Neural cell (in vitro differentiated cells): Measurements from ENCODE around the gene PXMP2. TPM values are rescaled to one million over a fixed set of nuclear protein-coding genes. Genes with fewer than 3 reads are reported as not detected.

Experiments
- H2AFZ ChIP-seq: fragments of 200-600, 300-800 bp; sonication (generic), shearing (Covaris generic); 2 replicates; pipeline ENCODE4 v1.6.0; 2014; ENCODE audit warnings: low read depth, mild to moderate bottlenecking, antibody characterized with exemption, low read length, moderate library complexity
- H3F3A ChIP-seq: fragments of 200-600 bp; shearing (Covaris generic); 2 replicates; pipeline ENCODE4 v1.6.1; 2016; ENCODE audit warnings: mild to moderate bottlenecking, moderate library complexity, mixed read lengths, antibody characterized with exemption, low read length; ENCODE audit not compliant: insufficient read depth, poor library complexity, severe bottlenecking
- H3K27ac ChIP-seq: fragments of 200-600, 300-800 bp; sonication (generic), shearing (Covaris generic); 2 replicates; pipeline ENCODE4 v1.5.1; 2014; ENCODE audit warnings: mild to moderate bottlenecking, low read length, moderate library complexity
- H3K27me3 ChIP-seq: fragments of 300-800, 200-600 bp; sonication (generic), shearing (Covaris generic); 2 replicates; pipeline ENCODE4 v1.6.0; 2014; ENCODE audit warnings: mild to moderate bottlenecking, low read depth, low read length, moderate library complexity; ENCODE audit not compliant: insufficient read depth
- H3K36me3 ChIP-seq: fragments of 300-800, 200-600 bp; sonication (generic), shearing (Covaris generic); 2 replicates; pipeline ENCODE4 v1.5.1; 2014; ENCODE audit warnings: mild to moderate bottlenecking, antibody characterized with exemption, low read length, moderate library complexity; ENCODE audit not compliant: insufficient read depth
- H3K4me2 ChIP-seq: fragments of 300-800, 200-600 bp; sonication (generic), shearing (Covaris generic); 2 replicates; pipeline ENCODE4 v1.6.0; 2014; ENCODE audit warnings: mild to moderate bottlenecking, low read length
- H3K4me3 ChIP-seq: fragments of 300-800, 200-600 bp; sonication (generic), shearing (Covaris generic); 2 replicates; pipeline ENCODE4 v1.5.1; 2014; ENCODE audit warnings: mild to moderate bottlenecking, low read length, moderate library complexity
- H3K79me2 ChIP-seq: fragments of 200-600 bp; shearing (Covaris generic); replicated peaks from 2 replicates; pipeline ENCODE4 v1.6.0; 2014; ENCODE audit warnings: mild to moderate bottlenecking, low read length, moderate library complexity; ENCODE audit not compliant: insufficient read depth
- H3K9ac ChIP-seq: fragments of 300-800, 200-600 bp; sonication (generic), shearing (Covaris generic); 2 replicates; pipeline ENCODE4 v1.6.1; 2016; ENCODE audit warnings: mild to moderate bottlenecking, low read length, mixed read lengths
- H3K9me2 ChIP-seq: fragments of 200-600 bp; shearing (Covaris generic); 2 replicates; pipeline ENCODE4 v1.6.1; 2016; ENCODE audit warnings: mild to moderate bottlenecking, low read length, mixed read lengths; ENCODE audit not compliant: insufficient read depth
- H3K9me3 ChIP-seq: fragments of 200-600, 300-800 bp; sonication (generic), shearing (Covaris generic); 2 replicates; pipeline ENCODE4 v1.6.1; 2016; ENCODE audit warnings: mild to moderate bottlenecking, mixed run types, low read length, moderate library complexity, mixed read lengths
- H4K20me1 ChIP-seq: fragments of 200-600 bp; shearing (Covaris generic); 2 replicates; pipeline ENCODE4 v1.6.1; 2016; ENCODE audit warnings: mild to moderate bottlenecking, mixed run types; ENCODE audit not compliant: insufficient read depth
- EP300 ChIP-seq: fragments of 450-650 bp; conservative IDR thresholded peaks from 2 replicates; pipeline ENCODE4 v1.6.1; 2014; ENCODE audit warnings: antibody characterized with exemption, mild to moderate bottlenecking, moderate library complexity; ENCODE audit not compliant: poor library complexity, severe bottlenecking
- EZH2 ChIP-seq: fragments of 200-600, 300-800 bp; shearing (Covaris generic), sonication (generic); IDR thresholded peaks from 2 replicates; pipeline ENCODE4 v1.6.1; 2014; ENCODE audit warnings: antibody characterized with exemption, low read length, borderline replicate concordance, mild to moderate bottlenecking; ENCODE audit not compliant: insufficient read depth, poor library complexity, severe bottlenecking
- MXI1 ChIP-seq: fragments of 450-650 bp; conservative IDR thresholded peaks from 2 replicates; pipeline ENCODE4 v1.6.1; 2014; ENCODE audit warnings: antibody characterized with exemption, mild to moderate bottlenecking; ENCODE audit not compliant: poor library complexity, severe bottlenecking
- POLR2AphosphoS5 ChIP-seq: IDR thresholded peaks from 2 replicates; pipeline ENCODE4 v1.6.1; 2012
- RAD21 ChIP-seq: fragments of 450-650 bp; conservative IDR thresholded peaks from 2 replicates; pipeline ENCODE4 v1.6.1; 2014; ENCODE audit warnings: antibody characterized with exemption, mild to moderate bottlenecking, moderate library complexity
- SMC3 ChIP-seq: fragments of 450-650 bp; conservative IDR thresholded peaks from 2 replicates; pipeline ENCODE4 v1.6.1; 2014; ENCODE audit warnings: antibody characterized with exemption, mild to moderate bottlenecking, moderate library complexity; ENCODE audit not compliant: poor library complexity
- TAF1 ChIP-seq: IDR thresholded peaks from 2 replicates; pipeline ENCODE4 v1.6.1; 2012; ENCODE audit warnings: low read depth
- polyA plus RNA-seq: library from polyadenylated mRNA; depleted of rRNA; stranded (reverse); fragments of >200 nt; gene quantifications from 2 replicates; pipeline ENCODE4 v1.2.3, GENCODE V29; 2014
- TF ChIP-seq, protein P1 (sequence below): IDR thresholded peaks from 2 replicates; pipeline ENCODE4 v1.6.1; 2012; ENCODE audit warnings: borderline replicate concordance
- TF ChIP-seq, protein P2 (sequence below): fragments of 450-650 bp; IDR thresholded peaks from 2 replicates; pipeline ENCODE4 v1.5.1; 2014; ENCODE audit warnings: antibody characterized with exemption, mild to moderate bottlenecking, moderate library complexity; ENCODE audit not compliant: poor library complexity, severe bottlenecking

Gene PXMP2
- polyA plus RNA-seq, 1 donor from 2014 or later: 95.8 TPM

DNA sequence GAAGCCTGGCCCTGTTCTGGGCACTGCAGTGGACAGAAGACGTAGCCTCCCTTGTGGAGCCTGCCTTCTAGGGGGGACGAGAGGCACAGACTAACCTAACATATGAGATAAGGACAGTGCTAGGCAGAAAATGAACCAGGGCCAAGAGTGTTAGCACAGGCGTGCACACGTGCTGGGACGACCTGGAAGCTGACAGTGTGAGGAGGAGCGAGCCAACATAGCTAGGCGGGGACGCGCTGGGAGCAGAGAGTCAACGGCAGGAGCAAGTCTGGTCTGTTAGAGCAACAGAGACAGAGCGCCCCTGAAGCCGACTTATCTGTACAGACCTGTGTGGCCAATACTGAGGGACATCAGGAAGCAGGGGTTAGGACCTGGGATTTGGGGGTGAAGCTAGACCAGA lies 8.0 kb downstream of the PXMP2 start:
- TF ChIP-seq MXI1: no peak
- TF ChIP-seq SMC3: no peak
- TF ChIP-seq, protein P1, sequence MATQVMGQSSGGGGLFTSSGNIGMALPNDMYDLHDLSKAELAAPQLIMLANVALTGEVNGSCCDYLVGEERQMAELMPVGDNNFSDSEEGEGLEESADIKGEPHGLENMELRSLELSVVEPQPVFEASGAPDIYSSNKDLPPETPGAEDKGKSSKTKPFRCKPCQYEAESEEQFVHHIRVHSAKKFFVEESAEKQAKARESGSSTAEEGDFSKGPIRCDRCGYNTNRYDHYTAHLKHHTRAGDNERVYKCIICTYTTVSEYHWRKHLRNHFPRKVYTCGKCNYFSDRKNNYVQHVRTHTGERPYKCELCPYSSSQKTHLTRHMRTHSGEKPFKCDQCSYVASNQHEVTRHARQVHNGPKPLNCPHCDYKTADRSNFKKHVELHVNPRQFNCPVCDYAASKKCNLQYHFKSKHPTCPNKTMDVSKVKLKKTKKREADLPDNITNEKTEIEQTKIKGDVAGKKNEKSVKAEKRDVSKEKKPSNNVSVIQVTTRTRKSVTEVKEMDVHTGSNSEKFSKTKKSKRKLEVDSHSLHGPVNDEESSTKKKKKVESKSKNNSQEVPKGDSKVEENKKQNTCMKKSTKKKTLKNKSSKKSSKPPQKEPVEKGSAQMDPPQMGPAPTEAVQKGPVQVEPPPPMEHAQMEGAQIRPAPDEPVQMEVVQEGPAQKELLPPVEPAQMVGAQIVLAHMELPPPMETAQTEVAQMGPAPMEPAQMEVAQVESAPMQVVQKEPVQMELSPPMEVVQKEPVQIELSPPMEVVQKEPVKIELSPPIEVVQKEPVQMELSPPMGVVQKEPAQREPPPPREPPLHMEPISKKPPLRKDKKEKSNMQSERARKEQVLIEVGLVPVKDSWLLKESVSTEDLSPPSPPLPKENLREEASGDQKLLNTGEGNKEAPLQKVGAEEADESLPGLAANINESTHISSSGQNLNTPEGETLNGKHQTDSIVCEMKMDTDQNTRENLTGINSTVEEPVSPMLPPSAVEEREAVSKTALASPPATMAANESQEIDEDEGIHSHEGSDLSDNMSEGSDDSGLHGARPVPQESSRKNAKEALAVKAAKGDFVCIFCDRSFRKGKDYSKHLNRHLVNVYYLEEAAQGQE: no peak
- no peak for TF ChIP-seq RAD21
- TF ChIP-seq, protein P2, sequence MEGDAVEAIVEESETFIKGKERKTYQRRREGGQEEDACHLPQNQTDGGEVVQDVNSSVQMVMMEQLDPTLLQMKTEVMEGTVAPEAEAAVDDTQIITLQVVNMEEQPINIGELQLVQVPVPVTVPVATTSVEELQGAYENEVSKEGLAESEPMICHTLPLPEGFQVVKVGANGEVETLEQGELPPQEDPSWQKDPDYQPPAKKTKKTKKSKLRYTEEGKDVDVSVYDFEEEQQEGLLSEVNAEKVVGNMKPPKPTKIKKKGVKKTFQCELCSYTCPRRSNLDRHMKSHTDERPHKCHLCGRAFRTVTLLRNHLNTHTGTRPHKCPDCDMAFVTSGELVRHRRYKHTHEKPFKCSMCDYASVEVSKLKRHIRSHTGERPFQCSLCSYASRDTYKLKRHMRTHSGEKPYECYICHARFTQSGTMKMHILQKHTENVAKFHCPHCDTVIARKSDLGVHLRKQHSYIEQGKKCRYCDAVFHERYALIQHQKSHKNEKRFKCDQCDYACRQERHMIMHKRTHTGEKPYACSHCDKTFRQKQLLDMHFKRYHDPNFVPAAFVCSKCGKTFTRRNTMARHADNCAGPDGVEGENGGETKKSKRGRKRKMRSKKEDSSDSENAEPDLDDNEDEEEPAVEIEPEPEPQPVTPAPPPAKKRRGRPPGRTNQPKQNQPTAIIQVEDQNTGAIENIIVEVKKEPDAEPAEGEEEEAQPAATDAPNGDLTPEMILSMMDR: no peak
- TF ChIP-seq TAF1: no peak
- TF ChIP-seq EP300: no peak
- no peak for TF ChIP-seq POLR2AphosphoS5
- TF ChIP-seq EZH2: no peak
- Histone ChIP-seq H3K79me2 (no peaks in the 10 kb centered on the region), H4K20me1 (no peaks in the 10 kb centered on the region), H3K4me3 (no peak overlapping the region), H3K9ac (no peak overlapping the region), H3K36me3 (no peaks in the 10 kb centered on the region), H3F3A (no peaks in the 10 kb centered on the region), H3K4me2 (no peak overlapping the region), H3K27me3 (no peaks in the 10 kb centered on the region), H3K9me2 (no peaks in the 10 kb centered on the region), H3K9me3 (no peaks in the 10 kb centered on the region), H3K27ac (no peak overlapping the region), H2AFZ (no peak overlapping the region)

DNA sequence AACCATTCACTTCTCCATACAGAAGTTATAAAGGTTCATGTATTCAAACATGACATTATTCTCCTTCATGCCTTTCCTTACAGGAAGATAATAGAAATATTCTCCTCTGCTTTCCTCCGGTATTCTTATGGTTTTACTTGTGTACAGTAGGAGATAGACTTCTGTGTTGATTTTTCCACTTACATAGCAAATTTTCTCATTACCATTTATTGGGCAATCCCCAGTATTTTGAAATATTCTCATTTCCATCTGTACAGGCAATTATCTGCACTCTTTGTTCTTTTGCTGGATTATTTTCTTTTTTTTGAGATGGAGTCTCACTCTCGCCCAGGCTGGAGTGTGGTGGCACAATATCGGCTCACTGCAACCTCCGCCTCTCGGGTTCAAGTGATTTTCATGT lies 11.0 kb downstream of the PXMP2 start:
- Histone ChIP-seq H3K79me2 (no peaks in the 10 kb centered on the region), H3K36me3 (no peaks in the 10 kb centered on the region), H3K9me2 (no peaks in the 10 kb centered on the region), H3K27me3 (no peaks in the 10 kb centered on the region), H3K9ac (no peak overlapping the region), H3K27ac (no peak overlapping the region), H3F3A (no peaks in the 10 kb centered on the region), H2AFZ (no peak overlapping the region), H3K9me3 (no peaks in the 10 kb centered on the region), H4K20me1 (no peaks in the 10 kb centered on the region), H3K4me2 (no peak overlapping the region), H3K4me3 (no peak overlapping the region)
- TF ChIP-seq, protein P2: no peak
- TF ChIP-seq SMC3 (no peak), POLR2AphosphoS5 (no peak), TAF1 (no peak), EP300 (no peak)
- TF ChIP-seq, protein P1: no peak
